H1 (cell line): ENCODE data around the gene C3orf20. TPM values are rescaled to one million over a fixed set of nuclear protein-coding genes. Genes with fewer than 3 reads are reported as not detected.

ENCODE experiments used
- CBX8 ChIP-seq: fragments of 300-800, 300-1000 bp; sonication (generic); IDR thresholded peaks from 2 replicates; pipeline ENCODE4 v1.7.1; 2016; ENCODE audit warnings: low read depth, low read length, borderline replicate concordance
- RAD21 ChIP-seq, 2 experiments: IDR thresholded peaks in 1 of 2; conservative IDR thresholded peaks in 1 of 2; 2 replicates each; pipeline ENCODE4 v1.6.1; 2011; ENCODE audit warnings: low read depth in 2 of 2, low read length in 2 of 2, improper control_type of control experiment in 1 of 2, inconsistent platforms in 1 of 2, mild to moderate bottlenecking in 1 of 2, moderate library complexity in 1 of 2
- RBBP5 ChIP-seq: IDR thresholded peaks from 2 replicates; pipeline ENCODE4 v1.7.1; 2012; ENCODE audit warnings: low read depth, mild to moderate bottlenecking, inconsistent platforms, low read length, moderate library complexity, borderline replicate concordance
- SIRT6 ChIP-seq: IDR thresholded peaks from one replicate; pipeline ENCODE4 v1.7.1; 2012; ENCODE audit warnings: low read length, inconsistent platforms
- polyA plus RNA-seq, 7 experiments: library from polyadenylated mRNA; depleted of rRNA in 3 of 7; stranded (reverse) in 5 of 7; unstranded in 2 of 7; fragments of >200 nt in 5 of 7; fragments of 200-250 nt in 2 of 7; gene quantifications; 1 replicate in 5 of 7; 2 replicates in 1 of 7; 4 replicates in 1 of 7; pipeline versions ENCODE4 v1.2.1 to v1.2.3, GENCODE V29; 2011 to 2013; ENCODE audit warnings: missing spikeins in 2 of 7, mixed read lengths in 2 of 7
- total RNA-seq: library from RNA; stranded (reverse); fragmentation: NEBNext Ultra II Directional; extraction: Animal tissue kit (Norgen Biotek cat#: 25700); gene quantifications from 2 replicates; pipeline ENCODE4 v1.2.1, GENCODE V29; 2021

Gene C3orf20
- total and polyA plus RNA-seq, 2 of the 8 experiments (the other 6 are each of a cell fraction or from before 2014, with no cell fraction given) = not detected

DNA sequence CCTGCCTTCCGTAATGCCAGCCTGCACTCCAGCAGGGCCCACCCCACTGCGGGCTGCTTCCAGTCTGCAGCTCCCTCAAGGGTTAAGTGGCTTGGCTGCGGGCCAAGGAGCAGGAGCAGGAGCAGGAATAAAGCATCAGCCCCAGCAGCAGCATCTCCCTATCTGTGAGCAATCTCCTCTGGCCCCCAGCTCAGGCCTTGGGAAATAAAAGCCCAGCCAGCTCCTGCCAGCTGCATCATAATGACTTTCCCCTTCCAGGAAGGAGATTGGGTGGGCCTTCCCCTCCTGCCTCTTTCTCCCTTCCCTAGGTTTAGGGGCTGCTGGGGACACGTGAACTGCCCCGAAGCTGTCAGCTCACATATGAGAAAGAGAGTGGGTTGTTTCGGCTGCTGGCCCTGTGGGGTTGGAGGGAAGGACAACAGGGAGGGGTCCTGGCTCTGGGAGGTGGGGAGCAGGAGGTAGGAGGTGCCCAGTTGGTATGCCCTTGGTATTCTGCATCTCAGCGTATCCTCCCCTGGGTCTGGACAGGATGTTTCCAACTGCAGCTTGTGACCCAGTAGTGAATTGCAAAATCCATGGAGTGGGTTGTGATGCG lies 109.2 kb downstream of the C3orf20 start (continued):
- TF ChIP-seq CBX8 (no peak), RAD21 (IDR thresholded peaks at IDR 0.05 in 1 of 2, conservative IDR thresholded peaks at IDR 0.05 in 1 of 2; ENCODE audit: low read depth in 2 of 2, low read length in 2 of 2) (0 out of 4 replicates have a peak, but pooled peaks of 1 of the 2 experiments have one; percentile 7), RBBP5 (no peak), SIRT6 (no peak)
